Stimulated activated CD4-positive, alpha-beta T cell treated with anti-CD3 and anti-CD28 coated beads, Interleukin-1b, Interleukin-23, amount 100 ng/mL, for 4 hours (primary cell): ENCODE data around the gene PLAAT2.
"Not testable (repeated sequence)": the region's sequence is repeated elsewhere in the genome, so short reads cannot be mapped to it uniquely, and the experiment has no call there.

ENCODE experiments used
- DNase-seq, 2 donors: peaks; one replicate each; pipeline ENCODE4 v3.0.0-alpha.2; 2020; ENCODE audit warnings: low read depth in 2 of 2

PLAAT2 gene

DNA sequence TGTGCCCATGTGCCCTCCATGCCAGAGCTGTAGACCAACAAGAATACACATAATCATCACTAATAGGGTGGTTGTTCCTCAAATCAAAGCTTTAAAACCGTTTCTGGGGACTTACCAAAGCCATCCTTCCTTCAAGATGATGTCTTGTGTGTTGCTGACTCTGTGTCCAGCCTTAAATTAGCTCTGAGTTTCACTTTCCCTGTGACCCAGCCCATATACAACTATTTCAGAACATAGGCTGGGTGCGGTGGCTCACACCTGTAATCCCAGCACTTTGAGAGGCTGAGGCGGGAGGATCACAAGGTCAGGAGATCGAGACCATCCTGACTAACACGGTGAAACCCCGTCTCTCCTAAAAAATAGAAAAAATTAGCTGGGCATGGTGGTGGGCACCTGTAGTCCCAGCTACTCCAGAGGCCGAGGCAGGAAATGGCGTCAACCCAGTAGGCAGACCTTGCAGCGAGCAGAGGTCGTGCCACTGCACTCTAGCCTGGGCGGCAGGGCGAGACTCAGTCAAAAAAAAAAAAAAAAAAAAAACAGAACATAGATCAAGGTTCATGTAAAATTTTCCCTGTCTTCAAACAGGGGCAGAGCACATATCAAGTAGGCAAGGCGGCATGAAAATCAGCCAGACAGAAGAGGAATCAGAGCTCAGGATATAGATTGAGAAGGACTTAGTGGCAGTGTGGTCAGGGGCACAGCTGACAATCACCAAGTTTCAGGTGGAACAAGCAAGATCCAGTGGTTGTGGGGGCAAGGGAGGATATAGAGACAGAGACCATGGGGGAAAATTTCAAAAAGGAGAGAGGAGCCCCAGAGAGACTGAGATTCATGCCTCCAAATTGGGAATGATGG lies at the start of gene PLAAT2:
Gene PLAAT2 (minus strand): TSS at position 179 of the 855 bp plus-strand sequence. CDS start 55 bp downstream, at position 124.
- no peak for DNase-seq

DNA sequence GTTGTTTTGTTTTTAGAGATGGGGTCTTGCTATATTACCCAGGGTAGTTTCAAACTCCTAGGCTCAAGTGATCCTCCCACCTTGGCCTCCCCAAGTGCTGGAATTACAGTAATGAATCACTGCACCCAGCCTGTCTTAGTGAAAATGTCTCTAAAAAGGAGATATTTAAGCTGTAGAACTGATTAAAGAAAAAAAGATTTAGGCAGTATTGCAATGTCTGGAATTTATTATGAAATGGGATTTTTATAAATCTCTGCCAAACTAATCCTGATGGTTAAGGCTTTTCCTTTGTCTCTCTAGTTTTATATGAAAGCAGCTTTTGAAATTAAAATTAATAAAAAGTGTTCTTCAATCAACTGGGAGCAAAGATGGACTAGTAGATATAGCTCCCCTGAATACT lies 49.0 kb upstream of the PLAAT2 start:
- no peak for DNase-seq

- no peak for DNase-seq
These were observed 48.2 kb upstream of the PLAAT2 start for GRCh38 chr11:63611395-63611747.

DNA sequence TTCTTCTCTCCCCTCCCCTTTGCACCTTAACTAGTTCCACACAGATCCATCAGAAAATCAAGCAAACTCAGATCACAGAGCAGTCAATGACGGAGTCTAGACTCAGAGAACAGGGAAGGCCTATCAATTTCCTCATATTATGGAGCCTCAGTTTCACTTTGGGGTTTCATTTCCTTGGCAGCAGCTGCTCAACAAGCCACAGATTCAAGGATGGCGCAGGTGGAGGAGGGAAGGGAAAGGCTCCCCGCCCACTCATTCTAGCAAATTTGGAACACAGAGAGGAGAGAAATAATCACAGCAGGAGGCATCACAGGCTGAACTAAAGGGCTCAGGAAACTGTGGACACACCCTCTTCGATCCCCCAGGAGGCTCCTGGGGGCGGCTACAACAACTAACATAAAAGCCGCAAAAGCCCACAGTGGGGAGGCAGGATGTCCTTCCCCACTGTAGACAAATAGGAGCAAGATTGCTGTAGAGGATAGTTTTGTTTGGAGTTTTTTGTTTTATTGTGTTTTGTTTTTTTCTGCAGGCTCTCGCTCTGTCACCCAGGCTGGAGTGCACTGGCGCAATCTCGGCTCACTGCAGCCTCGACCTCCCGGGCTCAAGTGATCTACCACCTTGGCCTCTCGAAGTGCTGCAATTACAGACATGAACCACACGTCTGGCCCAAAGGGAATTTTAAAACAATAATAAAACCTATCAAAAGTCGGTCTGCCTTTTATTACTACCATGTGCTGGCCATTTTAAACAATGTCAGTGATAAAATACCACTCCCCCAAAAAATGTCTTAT lies 47.6 kb upstream of the PLAAT2 start:
- DNase-seq, result no peak

GRCh38 chr11:63609971-63610580 lies 46.9 kb upstream of the PLAAT2 start:
- no peak for DNase-seq

DNA sequence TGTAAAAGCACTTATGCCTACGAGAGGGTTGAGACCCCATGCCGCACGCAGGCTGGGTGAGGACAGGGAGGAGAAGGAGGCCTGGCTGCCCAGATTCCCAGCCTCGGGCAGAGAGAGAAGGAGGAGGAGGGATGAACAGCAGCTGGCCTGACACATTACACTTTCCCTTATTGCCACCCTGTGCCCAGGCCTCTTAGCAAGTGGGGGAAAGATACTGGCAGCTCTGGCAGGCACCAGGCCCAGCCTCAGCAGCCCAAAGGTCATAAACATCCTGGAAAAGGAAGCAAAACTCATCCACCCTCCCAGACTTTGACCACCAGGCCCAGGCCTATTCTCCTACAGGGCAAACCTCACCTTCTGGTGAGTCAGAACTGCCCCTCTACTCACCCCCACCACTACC lies 46.4 kb upstream of the PLAAT2 start:
- no peak for DNase-seq

DNA sequence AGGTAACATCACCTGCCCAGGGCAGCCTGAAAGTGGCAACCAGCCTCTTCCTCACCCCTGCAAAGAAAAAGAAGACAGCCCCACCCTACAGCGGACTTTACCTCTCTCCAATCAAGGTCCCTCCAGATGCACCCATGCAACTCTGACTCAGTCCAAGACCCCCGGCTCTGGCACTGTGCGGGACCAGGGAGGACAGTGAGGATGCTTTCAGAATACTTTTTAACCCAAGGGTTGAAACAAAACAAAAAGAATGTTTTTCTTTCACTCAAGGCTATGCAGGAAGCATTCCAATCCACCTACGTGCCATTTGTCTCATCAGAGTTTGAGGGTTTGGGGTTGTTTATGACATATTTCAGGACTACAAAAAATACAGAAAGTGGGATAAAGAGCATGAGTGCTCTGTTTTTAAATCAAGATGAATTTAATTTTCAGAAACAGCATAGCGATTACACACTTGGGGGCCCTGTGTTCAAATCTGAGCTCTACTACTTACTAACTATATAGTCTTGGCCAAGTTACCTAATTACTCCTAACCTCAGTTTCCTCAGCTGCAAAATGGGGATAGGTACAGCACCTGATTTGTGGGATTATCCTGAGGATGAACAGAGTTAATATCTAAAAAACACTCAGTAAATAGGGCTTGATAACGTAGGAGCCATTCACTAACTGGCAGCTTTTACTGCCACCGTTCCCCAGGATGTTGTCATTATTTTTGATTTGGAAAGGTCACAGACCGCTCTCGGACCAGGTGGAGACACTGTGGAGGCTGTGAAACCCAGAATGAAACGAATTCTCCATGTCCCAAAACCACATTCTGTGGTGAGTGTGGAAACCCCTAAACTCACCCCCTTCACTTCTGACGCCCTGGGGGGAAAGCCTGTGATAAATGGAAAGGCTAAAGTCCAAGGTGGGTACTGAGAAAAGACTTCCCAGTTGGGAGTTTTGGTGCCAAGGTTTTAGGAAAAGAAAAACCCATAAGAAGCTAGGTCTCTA lies 45.5 kb upstream of the PLAAT2 start:
- no peak for DNase-seq

DNA sequence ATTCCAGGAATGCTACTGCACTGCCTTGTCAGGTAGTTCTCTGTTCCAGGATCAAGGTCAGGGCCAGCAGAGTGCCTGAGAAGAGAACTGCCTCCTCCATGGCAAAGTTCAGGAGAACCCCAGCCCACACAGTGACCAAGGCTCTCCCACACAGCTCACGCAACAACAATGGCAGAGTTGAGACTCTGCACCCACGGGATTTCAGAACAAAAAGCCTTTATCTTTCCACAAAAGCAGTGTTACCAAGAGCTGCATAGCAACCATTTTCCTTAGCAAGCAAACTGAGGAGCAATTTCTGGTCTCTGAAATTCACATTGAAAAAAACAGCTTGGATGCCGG lies 40.0 kb upstream of the PLAAT2 start:
- DNase-seq, result no peak

- DNase-seq, result not testable (repeated sequence)
These were observed 39.4 kb upstream of the PLAAT2 start for GRCh38 chr11:63602290-63603179.

DNA sequence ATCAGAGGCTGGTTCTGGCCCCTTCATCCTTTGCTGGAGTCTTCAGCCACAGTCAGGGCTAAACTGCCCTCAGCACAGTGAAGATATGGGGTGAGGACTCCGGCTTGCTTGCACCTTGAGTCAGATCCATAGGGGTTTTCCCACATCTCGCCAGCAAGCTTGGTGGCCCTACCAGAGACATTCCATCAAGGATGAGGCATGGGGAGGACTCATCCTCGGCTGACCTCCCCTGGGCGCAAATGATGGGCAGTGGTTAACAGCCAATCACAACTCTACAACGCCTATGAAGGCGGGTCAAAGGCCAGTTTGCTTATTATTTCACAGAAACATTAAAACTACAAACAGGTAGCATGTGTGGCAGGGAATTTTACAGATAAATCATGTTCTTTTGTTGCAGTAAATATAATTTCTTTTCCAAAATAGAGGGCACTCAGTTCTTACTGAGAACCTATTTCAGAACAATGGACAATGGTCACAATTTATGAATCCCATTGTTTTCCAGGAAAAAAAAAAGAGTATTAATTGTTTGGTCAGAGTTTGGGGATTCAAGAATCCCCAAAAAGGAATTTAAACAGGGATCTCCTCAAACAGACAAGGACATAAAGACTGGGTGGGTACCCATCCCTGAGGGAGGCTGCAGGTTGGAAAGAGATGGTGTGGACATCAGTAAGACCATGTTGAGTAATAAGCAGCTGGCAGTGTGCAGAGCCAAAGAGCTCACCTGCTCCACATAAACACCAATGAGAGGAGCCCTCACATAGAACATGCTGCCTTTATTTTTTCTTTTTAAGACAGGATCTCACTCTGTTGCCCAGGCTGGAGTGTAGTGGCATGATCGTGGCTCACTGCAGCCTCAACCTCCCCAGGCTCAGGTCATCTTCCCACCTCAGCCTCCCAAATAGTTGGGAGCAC lies 36.3 kb upstream of the PLAAT2 start:
- DNase-seq, result no peak

GRCh38 chr11:63598556-63598955 lies 35.4 kb upstream of the PLAAT2 start:
- no peak for DNase-seq

DNA sequence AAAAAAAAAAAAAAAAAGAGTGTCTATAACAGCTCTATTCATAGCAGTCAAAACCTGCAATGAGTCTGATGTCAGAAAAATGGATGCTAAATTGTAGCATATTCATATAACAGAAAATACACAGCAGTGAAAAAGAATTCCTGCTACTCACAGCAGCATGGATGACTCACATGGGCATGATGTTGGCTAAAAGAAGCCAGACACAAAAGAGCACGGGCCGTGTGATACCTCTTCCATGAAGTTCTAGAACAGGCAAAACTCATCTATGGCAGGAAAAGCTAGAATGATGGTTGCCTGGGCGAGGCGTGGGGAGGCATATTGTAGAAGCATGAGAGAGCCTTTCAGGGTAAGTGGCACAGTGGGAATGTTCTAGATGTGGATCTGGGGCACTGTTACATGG lies 32.1 kb upstream of the PLAAT2 start:
- DNase-seq, result no peak

DNA sequence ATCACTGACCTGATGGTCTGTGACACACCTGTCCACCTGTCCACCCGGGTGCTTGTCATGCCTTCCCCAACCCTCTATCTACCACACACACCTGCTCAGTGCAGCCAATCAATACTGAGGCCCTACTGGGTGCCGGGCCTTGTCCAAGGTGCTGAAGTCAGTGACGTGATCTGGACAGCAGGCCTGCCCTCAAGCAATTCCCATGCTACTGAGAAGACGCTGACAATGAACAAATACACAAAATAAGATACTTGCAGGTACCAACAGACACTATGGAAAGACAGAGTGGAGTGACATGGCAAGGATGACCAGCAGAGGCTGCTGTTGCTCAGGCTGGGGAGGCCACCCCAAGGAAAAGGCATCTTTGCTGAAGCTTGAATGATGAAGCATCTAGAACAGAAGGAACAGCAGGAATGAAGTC lies 29.8 kb upstream of the PLAAT2 start:
- no peak for DNase-seq

GRCh38 chr11:63590024-63590788 lies 27.0 kb upstream of the PLAAT2 start:
- no peak for DNase-seq

DNA sequence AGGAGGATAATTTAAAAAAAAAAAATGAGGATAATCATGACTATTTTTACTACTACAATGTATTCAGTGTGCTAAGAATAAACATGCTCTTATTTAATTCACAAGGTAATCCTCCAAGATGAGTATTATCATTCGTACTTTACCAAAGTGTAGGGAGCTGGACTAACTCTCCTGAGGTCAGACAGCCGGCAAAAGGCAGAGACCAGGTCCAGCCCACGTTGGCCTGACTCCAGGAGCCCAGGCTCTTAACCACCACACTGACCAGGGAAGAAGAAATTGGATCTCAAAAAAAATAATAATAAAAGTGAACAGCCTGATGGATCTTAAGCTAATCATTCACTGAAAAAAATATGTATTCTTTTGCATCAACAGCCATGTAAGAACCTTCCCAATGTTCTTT lies 25.8 kb upstream of the PLAAT2 start:
- no peak for DNase-seq

DNA sequence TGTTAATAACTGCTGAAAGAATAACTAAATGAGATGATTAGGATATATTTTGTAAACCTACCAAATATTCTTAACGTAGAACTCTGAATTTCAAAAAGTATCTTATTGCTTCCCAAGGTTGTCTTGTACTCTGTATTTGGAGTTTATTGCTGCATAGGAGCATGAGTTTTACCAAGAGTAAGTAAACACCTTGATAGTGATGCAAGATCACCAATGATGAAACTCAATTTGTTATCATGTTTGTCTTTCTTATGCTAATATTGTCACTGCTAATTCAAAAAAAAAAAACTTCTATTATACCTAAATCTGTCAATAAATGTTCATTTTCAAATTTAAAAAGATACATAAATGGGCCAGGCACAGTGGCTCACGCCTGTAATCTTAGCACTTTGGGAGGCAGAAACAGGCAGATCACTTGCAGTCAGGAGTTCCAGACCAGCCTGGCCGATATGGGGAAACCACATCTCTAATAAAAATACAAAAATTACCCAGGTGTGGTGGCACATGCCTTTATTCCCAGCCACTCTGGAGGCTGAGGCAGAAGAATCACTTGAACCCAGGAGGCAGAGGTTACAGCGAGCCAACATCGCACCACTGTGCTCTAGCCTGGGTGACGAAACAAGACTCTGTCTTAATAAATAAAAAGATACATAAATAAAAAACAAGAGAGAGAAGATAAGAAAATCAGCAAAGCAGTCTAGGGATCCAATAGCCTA lies 23.4 kb upstream of the PLAAT2 start:
- no peak for DNase-seq

- DNase-seq, result no peak
These were observed 20.1 kb upstream of the PLAAT2 start for GRCh38 chr11:63583357-63583677.

- DNase-seq, result not testable (repeated sequence)
These were observed 18.0 kb upstream of the PLAAT2 start for GRCh38 chr11:63581224-63581623.
